GM21381 (cell line): ENCODE results near the gene SLC37A1.

Experiments
- ATAC-seq: cut with Tn5 transposase; IDR thresholded peaks from one replicate; pipeline ENCODE4 v1.9.1; 2021; ENCODE audit warnings: mild to moderate bottlenecking, moderate library complexity; ENCODE audit not compliant: unreplicated experiment

The SLC37A1 gene

DNA sequence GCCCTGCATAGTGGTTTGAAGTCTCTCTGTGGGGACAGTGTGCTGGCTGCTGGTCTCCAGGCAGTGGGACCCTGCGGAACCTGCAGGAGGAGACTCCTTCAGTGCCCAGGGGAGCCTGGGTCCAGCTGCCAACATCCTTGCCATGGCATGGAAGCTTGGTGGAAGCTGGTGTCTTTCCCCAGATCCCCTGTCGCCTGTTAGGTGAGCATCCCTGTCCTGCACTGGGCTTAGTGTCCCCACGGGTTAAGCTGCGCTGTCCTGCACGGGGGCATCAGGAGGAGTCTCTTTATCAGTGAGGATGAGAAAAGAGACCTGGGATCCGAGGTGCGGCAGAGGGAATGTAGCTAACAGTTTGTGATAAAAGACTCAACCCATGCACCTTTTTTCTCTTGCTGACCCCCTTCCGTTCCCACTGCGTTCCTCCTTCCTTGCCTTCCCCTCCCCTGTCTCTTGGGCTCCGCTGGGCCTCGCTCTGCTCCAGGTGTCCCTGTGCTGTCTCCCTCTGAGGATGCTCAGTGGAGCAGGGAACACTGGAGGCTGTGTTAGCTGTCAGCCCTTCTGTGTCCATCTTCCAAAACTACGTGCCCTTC lies 59.3 kb downstream of the SLC37A1 start:
- no peak for ATAC-seq

DNA sequence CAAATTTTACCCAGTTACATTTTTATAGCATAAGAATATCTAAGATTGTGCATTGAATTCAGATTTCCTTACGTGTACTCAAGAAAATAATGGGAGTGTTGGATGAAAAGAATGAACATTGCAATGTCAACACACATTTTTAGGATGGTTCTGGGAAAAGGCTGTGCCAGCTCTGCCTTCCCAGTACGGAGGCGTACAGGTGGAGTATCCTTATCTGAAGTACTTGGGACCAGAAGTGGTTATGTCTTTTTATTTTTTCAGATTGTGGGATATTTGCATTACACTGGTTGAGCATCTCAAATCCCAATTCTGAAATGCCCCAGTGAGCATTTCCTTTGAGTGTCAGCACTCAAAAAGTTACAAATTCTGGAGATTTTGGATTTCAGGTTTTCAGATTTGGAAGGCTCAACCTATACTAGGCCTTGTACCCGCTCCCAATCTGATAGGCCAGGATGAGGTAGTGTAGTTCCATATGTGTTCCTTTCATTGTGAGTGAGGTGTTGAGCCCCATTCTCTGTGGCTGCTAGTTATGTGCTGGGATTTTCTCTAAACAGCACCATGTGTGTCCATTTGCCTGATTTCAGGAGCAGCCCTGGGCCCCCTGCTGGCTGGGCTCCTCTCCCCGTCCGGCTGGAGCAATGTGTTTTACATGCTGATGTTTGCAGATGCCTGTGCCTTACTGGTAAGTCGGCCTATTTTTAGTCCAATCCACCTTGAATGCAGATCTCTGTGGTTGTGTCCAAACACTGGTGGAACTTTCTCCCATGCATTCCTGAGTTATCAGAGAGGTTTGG lies 60.8 kb downstream of the SLC37A1 start:
- ATAC-seq, result no peak

DNA sequence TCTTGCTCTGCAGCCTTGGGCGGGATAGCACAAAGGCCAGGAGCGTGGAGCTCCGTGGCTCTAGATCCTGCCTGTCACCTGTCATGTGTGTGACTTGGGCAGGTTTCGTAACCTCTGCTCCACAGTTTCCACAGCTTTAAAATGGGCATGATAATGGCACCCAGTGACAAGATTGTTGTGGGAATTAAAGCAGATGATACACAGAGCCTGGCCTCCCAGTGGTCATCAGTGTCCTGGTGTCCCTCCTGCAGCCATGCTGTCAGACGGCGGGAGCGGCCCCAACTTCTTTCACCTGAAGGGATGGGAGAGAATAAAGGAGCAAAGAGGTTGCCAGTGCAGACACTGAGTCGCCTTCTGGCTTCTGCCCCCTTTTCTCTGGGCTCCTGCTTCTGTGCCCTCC lies 61.5 kb downstream of the SLC37A1 start:
- ATAC-seq, result no peak

DNA sequence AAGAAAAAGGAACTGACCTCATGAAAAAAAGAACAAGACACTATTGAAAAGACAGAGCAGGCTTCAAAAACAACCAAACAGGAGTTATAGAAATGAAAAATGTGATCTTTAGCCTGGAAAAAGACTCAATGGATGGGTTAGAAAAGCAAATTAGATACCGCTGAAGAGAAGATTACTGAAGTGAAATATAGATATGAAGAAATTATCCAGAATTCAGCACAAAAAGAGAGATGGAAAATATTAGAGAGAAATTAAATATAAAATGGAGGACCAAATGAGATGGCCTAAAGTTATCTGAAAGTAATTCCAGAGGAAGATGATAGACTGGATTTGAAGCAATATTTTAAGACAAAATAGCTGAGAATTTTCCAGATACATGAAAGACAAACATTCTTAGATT lies 63.0 kb downstream of the SLC37A1 start:
- no peak for ATAC-seq

- ATAC-seq, result no peak
These were observed 64.4 kb downstream of the SLC37A1 start for GRCh38 chr21:42578034-42578433.

DNA sequence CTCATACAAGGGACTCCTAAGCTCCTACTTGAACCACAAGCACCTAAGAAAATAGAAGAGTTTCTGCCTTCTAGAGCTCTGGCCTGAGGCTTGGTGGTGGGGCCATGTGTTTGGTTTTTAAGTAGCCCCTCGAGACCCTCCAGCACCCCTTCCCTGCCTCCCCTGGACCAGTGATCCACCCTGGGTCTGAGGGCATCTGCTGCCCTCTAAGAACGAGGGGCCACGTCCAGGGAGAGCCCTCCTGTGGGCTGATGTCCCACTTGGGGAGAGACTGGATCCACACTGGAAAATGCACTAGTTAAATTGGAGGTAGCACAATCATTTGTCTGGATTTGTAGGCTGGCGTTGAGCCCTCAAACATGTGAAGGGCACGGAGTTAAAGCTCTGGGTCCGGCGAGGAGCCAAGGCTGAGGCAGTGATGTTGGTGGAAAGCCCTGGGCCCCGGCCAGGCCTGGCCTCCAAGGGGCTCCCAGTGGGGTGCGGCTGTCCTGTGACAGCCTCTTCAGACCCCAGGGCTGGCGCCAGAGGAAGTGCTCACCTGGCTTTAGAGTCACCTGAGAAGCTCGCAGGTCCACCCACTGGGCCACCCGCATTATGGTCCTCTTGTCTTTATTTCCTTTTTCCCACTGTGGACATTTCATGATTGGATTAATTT lies 65.2 kb downstream of the SLC37A1 start:
- ATAC-seq, result no peak

DNA sequence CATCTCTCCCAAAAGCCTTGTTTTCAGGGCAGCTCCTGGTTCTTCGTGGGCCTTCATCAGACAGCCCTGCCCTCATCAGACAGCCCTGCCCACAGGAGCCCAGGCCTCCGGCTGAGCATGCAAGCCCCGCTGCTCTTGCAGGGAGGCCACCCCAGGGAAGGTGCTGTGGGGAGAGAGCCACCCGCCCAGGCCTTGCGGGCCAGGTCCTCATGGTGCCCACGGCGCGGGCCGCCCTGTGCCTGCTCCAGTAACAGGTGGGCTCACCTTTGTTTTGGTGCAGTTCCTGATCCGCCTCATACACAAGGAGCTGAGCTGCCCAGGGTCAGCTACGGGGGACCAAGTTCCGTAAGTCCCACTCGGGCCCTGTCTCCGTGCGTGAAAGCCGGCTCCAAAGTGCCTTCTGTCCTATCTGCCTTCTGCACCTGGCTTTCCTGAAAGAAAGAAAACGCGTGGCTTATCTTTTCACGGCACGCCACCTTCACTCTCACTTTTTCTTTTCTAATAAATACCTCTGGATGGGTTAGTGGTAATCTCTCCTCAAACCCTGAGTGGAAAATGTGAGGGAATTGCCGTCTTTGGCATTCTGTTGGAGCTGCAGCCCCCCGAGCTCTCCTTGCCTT lies 65.9 kb downstream of the SLC37A1 start:
- no peak for ATAC-seq

DNA sequence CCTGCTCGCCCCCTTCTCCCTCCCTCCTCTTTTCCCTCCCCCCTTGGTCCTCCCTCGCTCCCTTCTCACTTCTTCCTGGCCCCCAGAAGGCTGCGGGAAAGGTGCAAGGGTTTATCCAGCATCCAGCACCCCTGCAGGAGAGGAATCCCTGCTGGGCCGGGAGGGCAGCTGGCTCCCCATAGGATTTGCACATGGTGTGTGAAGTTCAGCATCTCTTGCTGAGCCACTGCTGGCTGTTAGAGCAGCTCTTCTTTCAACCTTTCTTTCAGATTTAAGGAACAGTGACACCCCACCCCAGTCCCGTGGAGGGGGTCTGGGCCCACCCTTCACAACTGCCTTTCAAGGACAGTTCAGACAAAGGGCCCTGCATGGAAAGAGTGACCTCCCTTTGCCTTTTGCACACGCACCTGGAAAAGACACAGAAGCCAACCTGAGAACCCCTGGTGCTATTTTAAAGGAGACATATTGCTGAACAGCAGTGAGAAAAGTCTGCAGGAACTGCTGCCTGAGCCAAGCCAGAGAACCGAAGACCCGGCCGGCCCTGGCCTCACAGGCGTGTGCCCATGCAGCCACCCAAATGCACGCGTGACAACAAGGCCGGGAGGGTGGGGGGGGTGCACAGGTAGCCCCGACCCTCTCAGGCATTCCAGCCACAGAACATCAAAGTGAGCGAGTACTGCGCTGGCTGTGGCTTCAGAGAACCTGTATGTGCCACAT lies 66.6 kb downstream of the SLC37A1 start:
- ATAC-seq, result no peak

DNA sequence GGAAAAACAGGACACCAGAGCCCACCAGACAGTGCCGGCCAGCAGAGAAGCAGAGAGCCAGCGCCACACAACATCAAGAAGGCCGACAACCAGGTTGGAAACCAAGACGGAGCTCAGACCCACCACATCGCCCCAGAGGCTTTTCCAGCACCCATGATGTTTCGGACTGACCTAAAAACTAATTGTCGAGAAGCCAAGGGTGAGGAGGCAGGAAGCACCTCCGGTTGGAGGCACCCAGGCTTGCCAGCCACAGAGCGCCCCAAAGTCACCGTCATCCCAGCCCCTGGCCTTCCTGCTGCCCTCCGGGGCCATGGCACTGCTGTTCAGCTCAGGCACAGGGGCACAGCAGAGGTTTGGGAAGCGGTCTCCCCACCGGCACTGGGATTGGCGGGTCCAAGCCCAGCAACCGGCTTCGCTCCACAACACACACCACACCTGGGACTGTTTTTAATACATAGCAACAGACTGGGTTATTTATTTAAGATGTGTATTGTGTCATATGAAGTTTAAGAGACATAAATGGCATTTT lies 67.2 kb downstream of the SLC37A1 start:
- no peak for ATAC-seq

DNA sequence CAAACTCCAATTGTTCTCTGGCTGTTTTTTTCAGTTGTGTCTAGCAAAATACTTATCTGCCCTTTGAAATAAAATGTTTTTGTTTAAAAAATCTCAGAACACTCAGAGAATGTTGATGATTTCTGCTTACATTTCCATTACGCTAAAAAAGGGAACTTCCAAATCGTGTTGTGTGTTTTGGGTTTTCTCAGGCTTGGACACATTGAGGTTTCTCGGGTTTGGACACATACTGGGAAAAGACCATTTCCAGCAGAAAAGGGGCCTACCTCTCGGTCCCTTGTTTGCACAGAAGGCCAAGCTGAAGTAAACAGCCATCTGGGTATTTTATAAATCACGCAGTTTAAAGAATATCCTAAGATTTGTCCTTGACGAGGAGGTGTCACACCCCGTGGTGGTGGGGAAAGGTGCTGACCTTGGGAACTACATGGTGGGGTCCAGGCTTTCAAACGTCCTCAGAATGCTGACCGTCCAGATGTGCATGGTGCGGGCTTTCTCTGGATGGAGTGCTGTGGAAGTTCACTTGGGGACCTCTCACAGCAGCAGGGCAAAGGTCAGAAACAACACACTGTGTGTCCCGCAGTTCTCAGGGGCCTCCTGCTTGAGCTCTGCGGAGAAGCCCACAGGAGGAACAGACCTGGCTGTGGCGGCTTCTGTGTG lies 67.8 kb downstream of the SLC37A1 start:
- ATAC-seq, result no peak

DNA sequence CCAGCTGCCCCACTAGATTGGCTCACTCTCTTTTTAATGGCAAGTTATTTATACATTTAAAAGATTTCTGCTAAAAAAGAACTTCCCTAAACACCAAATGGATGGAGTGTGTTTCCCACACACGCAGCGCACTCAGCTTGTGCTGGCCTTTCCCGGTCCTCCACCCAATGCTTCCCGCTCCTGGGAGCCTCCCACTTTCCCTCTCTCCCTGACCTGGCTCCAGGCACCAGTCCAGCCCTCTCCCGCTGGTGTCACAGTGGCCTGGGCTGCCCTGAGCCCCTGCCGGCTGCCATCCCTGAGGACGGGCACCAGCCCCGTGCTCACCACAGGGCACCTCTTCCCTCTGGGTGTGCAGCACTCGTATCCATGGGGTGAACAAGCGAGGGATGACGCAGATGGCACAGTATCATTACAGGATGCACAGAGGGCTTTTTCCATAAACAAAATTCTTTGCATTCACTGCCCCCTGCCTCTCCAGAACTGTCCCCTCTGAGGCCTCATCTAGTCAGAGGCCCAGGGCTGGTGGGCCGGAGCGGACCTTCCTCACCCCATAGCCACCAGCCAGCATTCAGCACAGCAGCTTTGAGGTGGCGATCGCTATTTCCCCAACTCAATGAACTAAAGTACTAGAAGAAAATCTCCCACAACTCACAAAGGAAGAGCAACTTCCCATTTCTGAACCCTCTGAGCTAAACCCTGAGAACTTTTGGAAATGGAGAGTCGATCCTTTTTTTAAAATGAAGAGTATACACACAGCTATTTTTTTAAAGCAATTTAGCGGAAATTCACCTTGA lies 68.5 kb downstream of the SLC37A1 start:
- no peak for ATAC-seq

DNA sequence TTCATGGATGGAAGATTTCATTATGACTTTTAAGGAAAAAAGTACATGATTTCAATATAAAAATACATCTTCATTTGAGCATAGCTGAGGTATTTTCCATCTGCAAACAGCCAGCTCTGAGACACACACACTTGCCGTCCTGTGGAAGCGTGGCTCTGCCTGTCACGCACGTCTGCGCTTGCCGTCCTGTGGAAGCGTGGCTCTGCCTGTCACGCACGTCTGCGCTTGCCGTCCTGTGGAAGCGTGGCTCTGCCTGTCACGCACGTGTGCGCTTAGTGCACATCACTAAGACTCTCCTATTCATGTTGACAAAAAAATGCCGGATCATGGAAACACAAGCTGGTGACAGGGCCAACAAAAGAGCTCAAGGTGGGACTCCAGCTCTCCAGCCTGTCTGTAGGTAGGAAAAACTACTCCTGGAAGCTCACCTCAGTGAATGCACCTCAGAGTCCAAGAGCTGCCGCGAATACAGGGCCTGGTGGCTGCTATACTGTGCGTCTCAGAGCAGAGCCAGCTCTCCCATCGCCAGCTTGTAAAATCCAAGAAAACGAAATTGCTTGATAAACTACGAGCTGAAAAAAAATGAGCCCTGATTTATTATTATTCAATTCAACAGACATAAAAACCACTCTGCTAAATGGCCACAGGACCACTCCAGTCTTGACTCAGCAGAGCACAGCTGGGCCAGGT lies 69.3 kb downstream of the SLC37A1 start:
- no peak for ATAC-seq

DNA sequence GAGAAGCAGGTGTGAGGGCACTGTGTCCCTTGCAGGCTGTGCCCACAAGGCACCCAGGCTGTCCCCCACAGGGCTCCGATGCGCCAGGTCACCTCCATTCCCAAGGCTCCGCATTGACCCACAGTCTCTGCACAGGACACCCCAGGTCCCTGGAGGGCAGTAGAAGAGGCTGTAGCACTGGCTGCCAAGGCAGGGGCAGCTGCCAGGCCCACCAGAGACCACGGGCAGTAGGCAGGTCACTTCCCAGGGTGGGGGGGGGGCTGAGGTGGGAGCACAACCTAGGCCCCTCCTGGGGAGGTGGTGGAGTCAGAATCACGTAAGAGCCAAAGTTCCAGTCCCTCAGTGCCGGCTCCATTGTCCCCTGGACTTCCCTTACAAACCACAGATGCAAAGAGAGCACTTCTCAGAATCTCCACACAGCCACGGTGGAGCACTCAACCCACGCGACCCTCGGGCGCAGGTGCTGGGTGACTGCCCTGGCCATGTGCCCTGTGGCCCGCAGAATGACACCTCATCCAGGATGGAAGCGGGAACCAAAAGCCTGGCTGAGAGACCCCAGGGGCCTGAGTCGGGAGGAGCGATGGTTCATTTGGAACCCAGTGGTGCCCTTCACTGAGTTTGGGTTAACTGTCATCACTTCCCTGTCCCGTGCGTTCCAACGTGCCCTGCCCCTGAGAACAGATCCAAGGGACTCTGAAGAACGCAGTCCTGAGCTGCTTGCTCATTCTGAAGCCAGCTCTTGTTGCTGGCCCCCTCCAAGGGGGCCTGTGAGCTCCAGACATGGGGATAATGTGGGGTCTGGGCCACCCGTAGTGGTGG lies 70.0 kb downstream of the SLC37A1 start:
- no peak for ATAC-seq

- no peak for ATAC-seq
These were observed 70.6 kb downstream of the SLC37A1 start for GRCh38 chr21:42584296-42584641.

DNA sequence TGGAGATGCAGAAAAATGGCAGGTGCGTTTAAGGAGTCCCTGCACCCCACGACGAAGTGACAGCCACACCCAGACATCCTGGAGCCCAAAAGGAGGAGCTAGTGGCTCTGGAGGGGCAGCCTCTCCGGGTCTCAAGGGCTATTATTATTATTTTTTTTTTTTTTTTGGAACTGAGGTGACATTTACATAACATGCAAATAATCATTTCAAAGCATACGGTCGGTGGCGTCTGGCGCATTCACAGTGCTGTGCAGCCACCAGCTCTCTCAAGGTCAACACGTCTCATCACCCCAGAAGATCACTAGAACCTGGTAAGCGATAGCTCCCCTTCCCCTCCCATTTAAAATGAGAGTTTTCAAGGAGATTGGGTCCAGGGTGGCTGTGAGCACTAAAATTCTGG lies 72.2 kb downstream of the SLC37A1 start:
- ATAC-seq, result no peak

- no peak for ATAC-seq
These were observed 72.8 kb downstream of the SLC37A1 start for GRCh38 chr21:42586406-42586805.

DNA sequence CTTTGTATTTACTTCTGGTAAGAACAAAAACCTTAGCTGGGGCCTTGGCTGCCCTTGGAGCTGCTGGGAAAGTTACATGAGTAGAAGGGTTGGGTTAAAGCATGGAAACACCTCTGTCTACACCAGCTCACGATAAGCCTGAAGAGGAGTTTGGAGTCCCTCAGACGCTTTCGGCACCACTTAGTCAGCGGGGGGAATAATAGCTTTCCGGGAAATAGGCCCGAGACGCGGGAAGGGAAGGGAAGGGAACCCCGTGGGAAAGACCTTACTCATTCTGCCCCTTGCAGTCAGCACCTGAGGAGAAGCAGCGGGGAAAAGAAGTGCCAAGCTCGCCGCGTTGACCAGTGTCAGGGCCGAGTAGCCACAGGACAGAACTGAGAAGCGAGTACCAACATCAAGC lies 73.4 kb downstream of the SLC37A1 start:
- no peak for ATAC-seq

- no peak for ATAC-seq
These were observed 76.9 kb downstream of the SLC37A1 start for GRCh38 chr21:42590431-42591131.
